Esophagus squamous epithelium (tissue), 5 donors: ENCODE measurements around the gene ZDHHC14. TPM values are rescaled to one million over a fixed set of nuclear protein-coding genes. Genes with fewer than 3 reads are reported as not detected.

Source experiments
- DNase-seq: peaks from one replicate; lab custom pipeline; 2025; lab: John Stamatoyannopoulos, UW
- H3K27ac ChIP-seq, 4 donors: fragments of 200-600 bp; sonication (generic); one replicate each; pipeline ENCODE4 v1.5.1; 2016 to 2019; ENCODE audit warnings: mild to moderate bottlenecking in 1 of 4
- H3K27me3 ChIP-seq, 4 donors: fragments of 200-600 bp; sonication (generic); 1 replicate in 3 of 4; 2 replicates in 1 of 4; pipeline versions ENCODE4 v1.5.1 to v1.6.0; 2017 to 2021; ENCODE audit warnings: antibody characterized with exemption in 1 of 4
- H3K36me3 ChIP-seq, 3 donors: fragments of 200-600 bp; sonication (generic); one replicate each; pipeline ENCODE4 v1.5.1; 2016 to 2019
- H3K4me1 ChIP-seq, 3 donors: fragments of 200-600 bp; sonication (generic); one replicate each; pipeline ENCODE4 v1.5.1; 2017 to 2019
- H3K4me3 ChIP-seq, 4 donors: fragments of 200-600 bp; sonication (generic); 1 replicate in 3 of 4; 2 replicates in 1 of 4; pipeline ENCODE4 v1.5.1; 2016 to 2019; ENCODE audit warnings: mild to moderate bottlenecking in 2 of 4, moderate library complexity in 1 of 4
- H3K9me3 ChIP-seq, 3 donors: fragments of 200-600 bp; sonication (generic); one replicate each; pipeline ENCODE4 v1.5.1; 2016 to 2019
- CTCF ChIP-seq, 6 experiments: fragments of 450-650 bp in 4 of 6; fragments of 200-600 bp in 2 of 6; sonication (generic) in 2 of 6; IDR thresholded peaks; one replicate each; pipeline ENCODE4 v1.5.1; 2016 to 2019; ENCODE audit warnings: antibody characterized with exemption in 6 of 6, mild to moderate bottlenecking in 4 of 6, moderate library complexity in 4 of 6
- POLR2A ChIP-seq, 4 donors: fragments of 450-650 bp; IDR thresholded peaks; one replicate each; pipeline ENCODE4 v1.6.1; 2017; ENCODE audit warnings: antibody characterized with exemption in 4 of 4, mild to moderate bottlenecking in 4 of 4, moderate library complexity in 3 of 4
- WGBS, 2 donors: methylation state at CpG; one replicate each; pipeline ENCODE4 v1.1.5; 2018; 5-methylcytosine and 5-hydroxymethylcytosine counted together
- intact Hi-C: fragments of 100-400 bp; cut with DNase I; formaldehyde crosslinking; loops from one replicate; pipeline ENCODE4 v1.15.0; 2022
- total RNA-seq, 4 donors: library from RNA; depleted of rRNA; stranded (reverse); fragments of >200 nt; gene quantifications; one replicate each; pipeline ENCODE4 v1.1.0, GENCODE V29; 2016
- donor health status: DM: yes; HTN: yes; CAD: no.

Gene ZDHHC14
- total RNA-seq, 4 donors from 2014 or later = 6.1 to 15.6 (median 6.9) TPM

- TF ChIP-seq POLR2A (IDR thresholded peaks at IDR 0.05) (no peak), CTCF (IDR thresholded peaks at IDR 0.05) (no peak)
- no peaks in the 10 kb centered on the region for H3K36me3 ChIP-seq
- DNase-seq = no peak
- WGBS, 2 donors = 78 to 100% methylated on average over 1 to 5 of the region's 6 CpGs
- no peaks in the 10 kb centered on the region for H3K4me1 ChIP-seq
- intact Hi-C loops = no loop called here
- H3K27me3 ChIP-seq = peaks cover 0 to 41% (median 2%) of the 10 kb centered on the region in 4 donors
- H3K27ac ChIP-seq = no peak overlapping the region
- no peaks in the 10 kb centered on the region for H3K9me3 ChIP-seq
- H3K4me3 ChIP-seq = no peak overlapping the region
Observed at GRCh38 chr6:157494132-157494710, 113.2 kb downstream of the ZDHHC14 start.

- 74 to 95% methylated on average over 5 of the region's 5 CpGs for WGBS, 2 donors
- Histone ChIP-seq H3K4me1 (no peaks in the 10 kb centered on the region), H3K27ac (no peak overlapping the region), H3K36me3 (no peaks in the 10 kb centered on the region), H3K27me3 (peaks cover 0 to 19% (median 0%) of the 10 kb centered on the region in 4 donors), H3K9me3 (no peaks in the 10 kb centered on the region), H3K4me3 (no peak overlapping the region)
- intact Hi-C loops = no loop called here
- no peak for DNase-seq
- TF ChIP-seq CTCF (IDR thresholded peaks at IDR 0.05) = no peak
- no peak for TF ChIP-seq POLR2A (IDR thresholded peaks at IDR 0.05)
Observed at GRCh38 chr6:157496534-157497095, 115.6 kb downstream of the ZDHHC14 start.

- TF ChIP-seq POLR2A (IDR thresholded peaks at IDR 0.05) (no peak), CTCF (IDR thresholded peaks at IDR 0.05) (no peak)
- Histone ChIP-seq H3K36me3 (no peaks in the 10 kb centered on the region), H3K27ac (no peak overlapping the region), H3K27me3 (peaks cover 0 to 9% (median 0%) of the 10 kb centered on the region in 4 donors), H3K9me3 (no peaks in the 10 kb centered on the region), H3K4me3 (no peak overlapping the region), H3K4me1 (no peaks in the 10 kb centered on the region)
- intact Hi-C loops = no loop called here
- 71 to 94% methylated on average over 2 of the region's 2 CpGs for WGBS, 2 donors
- DNase-seq = no peak
Observed at GRCh38 chr6:157497579-157497978, 116.6 kb downstream of the ZDHHC14 start.

DNA sequence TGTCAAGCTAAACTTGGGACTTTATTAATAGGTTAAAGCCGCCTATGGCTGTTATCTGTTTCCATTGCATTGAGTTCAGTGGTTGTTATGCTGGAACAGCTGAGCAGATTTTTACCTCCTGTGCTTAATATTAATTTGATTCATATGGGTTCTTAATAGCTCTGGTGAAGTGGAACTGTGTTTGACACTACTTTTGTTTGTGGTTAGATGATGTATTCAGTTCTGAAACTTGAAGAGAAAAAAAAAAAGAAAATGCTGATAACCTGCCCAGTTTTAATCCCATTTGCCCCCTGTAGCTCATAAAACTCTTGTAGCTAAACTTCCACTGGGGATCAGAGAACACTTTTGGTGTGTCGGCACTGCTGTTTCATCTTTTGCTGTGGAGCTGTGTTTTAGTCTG is 117.8 kb downstream of the ZDHHC14 start:
- no peak overlapping the region for H3K4me3 ChIP-seq
- no peak overlapping the region for H3K27ac ChIP-seq
- no peaks in the 10 kb centered on the region for H3K9me3 ChIP-seq
- H3K4me1 ChIP-seq = no peaks in the 10 kb centered on the region
- no peaks in the 10 kb centered on the region for H3K27me3 ChIP-seq
- 57 to 81% methylated on average over 1 to 2 of the region's 2 CpGs for WGBS, 2 donors
- no peaks in the 10 kb centered on the region for H3K36me3 ChIP-seq
- no peak for TF ChIP-seq CTCF (IDR thresholded peaks at IDR 0.05)
- no peak for TF ChIP-seq POLR2A (IDR thresholded peaks at IDR 0.05)
- DNase-seq = no peak
- intact Hi-C loops = no loop called here

GRCh38 chr6:157500022-157500421 is 119.0 kb downstream of the ZDHHC14 start:
- Histone ChIP-seq H3K4me3 (no peak overlapping the region), H3K27ac (no peak overlapping the region), H3K4me1 (no peaks in the 10 kb centered on the region), H3K9me3 (peaks cover 0 to 3% (median 0%) of the 10 kb centered on the region in 3 donors), H3K36me3 (no peaks in the 10 kb centered on the region), H3K27me3 (no peaks in the 10 kb centered on the region)
- 72 to 81% methylated on average over 1 of the region's 1 CpG for WGBS, 2 donors
- TF ChIP-seq POLR2A (IDR thresholded peaks at IDR 0.05) = no peak
- no peak for TF ChIP-seq CTCF (IDR thresholded peaks at IDR 0.05)
- no peak for DNase-seq
- intact Hi-C loops = no loop called here
